CD4-positive, alpha-beta T cell treated with Interferon alpha-2 for 1 hour (primary cell): ENCODE measurements around the gene RTEL1.

Source experiments
- DNase-seq, 2 donors: peaks; one replicate each; pipeline ENCODE4 v3.0.0-alpha.2; 2020 to 2022

Gene RTEL1

GRCh38 chr20:63742381-63743024 lies 84.4 kb downstream of the RTEL1 start:
- no peak for DNase-seq

DNA sequence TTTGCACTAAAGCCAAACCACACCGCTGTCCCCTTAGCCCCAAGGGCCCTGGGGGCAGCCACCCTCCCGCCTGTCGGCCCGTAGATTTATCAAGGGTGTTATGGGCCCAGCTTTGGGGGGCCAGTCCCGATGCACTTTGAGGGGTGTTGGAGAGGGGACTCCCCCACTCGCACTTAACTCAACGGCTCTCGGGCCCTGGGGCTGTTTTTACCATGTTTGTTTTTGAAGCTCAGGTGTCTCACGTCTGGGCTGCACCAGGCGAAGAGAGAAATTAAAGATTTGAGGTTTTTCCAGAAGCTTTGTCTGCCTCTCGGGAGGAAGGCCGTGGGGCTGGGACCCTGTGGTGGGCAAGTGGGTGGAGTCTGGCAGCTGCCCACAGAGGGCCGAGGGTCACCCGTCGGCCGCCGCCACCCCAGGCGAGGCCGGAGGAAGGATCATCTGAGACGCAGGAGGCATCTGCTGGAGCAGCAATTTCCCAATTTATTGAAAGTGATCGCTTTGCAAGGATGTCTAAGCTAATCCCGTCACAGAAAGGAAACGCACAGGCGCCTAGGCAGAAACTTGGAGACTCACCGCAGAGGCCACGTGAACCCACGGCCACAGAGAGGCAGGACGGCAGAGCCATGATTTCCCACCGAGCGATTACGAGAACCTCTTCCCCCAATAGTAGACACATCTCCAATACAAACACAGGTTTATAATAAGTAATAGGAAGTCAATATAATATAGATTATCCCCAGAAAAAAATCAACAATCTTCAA lies 85.3 kb downstream of the RTEL1 start:
- no peak for DNase-seq

- DNase-seq = no peak
Measured at GRCh38 chr20:63744158-63744557, 86.0 kb downstream of the RTEL1 start.

- no peak for DNase-seq
Measured at GRCh38 chr20:63744574-63745423, 86.7 kb downstream of the RTEL1 start.

DNA sequence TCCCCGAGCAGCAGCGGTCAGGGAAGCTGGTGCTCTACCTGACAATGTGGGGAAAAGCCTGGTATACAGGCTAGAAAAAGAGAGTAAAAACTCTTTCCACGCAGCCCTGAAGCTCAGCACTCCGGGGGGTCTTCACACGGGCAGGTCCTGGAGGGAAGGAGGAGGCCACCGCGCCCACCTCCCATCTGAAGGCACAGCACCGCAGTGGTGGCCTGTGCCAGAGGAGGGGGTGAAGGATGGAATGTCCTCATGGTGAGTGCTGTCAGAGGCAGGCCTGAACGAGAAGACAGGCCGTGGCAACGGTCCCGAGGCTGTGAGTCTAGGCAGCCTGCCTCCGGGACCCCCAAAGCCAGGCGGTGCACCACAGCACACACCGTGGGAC lies 87.3 kb downstream of the RTEL1 start:
- DNase-seq = no peak
